ENCODE results near the gene ZFAND2A.
"Not testable (repeated sequence)": the region's sequence is repeated elsewhere in the genome, so short reads cannot be mapped to it uniquely, and the experiment has no call there.

ZFAND2A gene

DNA sequence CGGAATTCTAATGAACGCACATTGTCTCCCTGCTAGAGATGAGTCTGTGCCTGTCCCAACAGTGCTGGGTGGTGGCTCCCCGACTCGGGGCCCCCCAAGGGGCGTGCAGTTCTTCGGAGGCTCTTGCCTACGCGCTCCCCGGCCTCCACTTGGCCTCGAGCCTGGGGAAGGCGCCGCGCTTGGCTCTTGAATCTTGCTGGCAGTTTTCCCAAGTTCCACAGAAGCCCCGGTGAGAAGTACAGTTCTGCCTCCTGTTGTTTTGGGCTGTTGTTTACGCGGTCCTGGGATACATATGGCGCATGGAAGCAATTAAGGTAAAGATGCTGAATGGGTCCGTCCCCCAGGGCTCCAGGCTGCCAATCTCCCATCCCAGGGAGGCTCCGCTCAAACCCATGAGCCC lies 40.0 kb upstream of the ZFAND2A start:
- TF ChIP-seq, protein P1, sequence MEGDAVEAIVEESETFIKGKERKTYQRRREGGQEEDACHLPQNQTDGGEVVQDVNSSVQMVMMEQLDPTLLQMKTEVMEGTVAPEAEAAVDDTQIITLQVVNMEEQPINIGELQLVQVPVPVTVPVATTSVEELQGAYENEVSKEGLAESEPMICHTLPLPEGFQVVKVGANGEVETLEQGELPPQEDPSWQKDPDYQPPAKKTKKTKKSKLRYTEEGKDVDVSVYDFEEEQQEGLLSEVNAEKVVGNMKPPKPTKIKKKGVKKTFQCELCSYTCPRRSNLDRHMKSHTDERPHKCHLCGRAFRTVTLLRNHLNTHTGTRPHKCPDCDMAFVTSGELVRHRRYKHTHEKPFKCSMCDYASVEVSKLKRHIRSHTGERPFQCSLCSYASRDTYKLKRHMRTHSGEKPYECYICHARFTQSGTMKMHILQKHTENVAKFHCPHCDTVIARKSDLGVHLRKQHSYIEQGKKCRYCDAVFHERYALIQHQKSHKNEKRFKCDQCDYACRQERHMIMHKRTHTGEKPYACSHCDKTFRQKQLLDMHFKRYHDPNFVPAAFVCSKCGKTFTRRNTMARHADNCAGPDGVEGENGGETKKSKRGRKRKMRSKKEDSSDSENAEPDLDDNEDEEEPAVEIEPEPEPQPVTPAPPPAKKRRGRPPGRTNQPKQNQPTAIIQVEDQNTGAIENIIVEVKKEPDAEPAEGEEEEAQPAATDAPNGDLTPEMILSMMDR (IDR thresholded peaks at IDR 0.05; ENCODE audit: low read depth, low read length): no peak
- DNase-seq: no peak
- no peaks in the 10 kb centered on the region for H3K27me3 ChIP-seq (ENCODE audit: insufficient read depth, low read depth, severe bottlenecking)

DNA sequence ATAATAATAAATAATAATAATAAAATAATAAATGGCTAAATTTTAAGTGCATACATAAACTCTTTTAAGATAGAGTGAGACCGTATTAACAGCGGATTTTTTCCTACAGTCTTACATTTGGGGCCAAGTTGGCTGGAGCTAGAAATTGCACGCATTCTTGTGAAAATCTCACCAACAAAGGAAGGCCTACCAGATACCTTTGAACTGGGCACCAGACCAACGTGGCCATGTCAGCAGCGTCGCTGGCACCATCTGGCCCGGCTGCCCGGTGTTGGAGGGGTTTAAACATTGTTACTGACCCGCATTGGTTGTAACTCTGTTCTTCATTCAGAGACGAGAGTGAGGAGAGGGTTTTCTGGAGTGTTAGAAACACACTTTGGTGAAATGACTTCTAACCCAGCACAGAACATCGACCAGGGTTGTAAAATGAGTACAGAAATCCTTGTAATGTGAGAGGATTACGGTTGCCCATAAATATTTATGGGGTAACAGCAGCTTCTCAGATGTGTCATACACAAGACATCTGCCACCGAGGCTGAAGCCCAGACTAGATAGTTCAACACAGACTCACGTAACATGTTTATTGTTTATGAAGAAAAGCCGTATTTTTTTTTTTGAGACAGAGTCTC lies 38.1 kb upstream of the ZFAND2A start:
- H3K36me3 ChIP-seq: no peaks in the 10 kb centered on the region
- H3K9me3 ChIP-seq (ENCODE audit: severe bottlenecking): no peaks in the 10 kb centered on the region
- no peak overlapping the region for H3K4me3 ChIP-seq (ENCODE audit: low read depth, low read length)
- H3K27ac ChIP-seq: no peak overlapping the region
- no peak for DNase-seq
- H3K27me3 ChIP-seq (ENCODE audit: insufficient read depth, low read depth, severe bottlenecking): no peaks in the 10 kb centered on the region
- TF ChIP-seq, protein P1 (IDR thresholded peaks at IDR 0.05; ENCODE audit: low read depth, low read length): no peak

More for the DNA sequence above, 40.0 kb upstream of the ZFAND2A start:
- no peak overlapping the region for H3K27ac ChIP-seq
- H3K4me3 ChIP-seq (ENCODE audit: low read depth, low read length): no peak overlapping the region
- no peaks in the 10 kb centered on the region for H3K9me3 ChIP-seq (ENCODE audit: severe bottlenecking)
- H3K36me3 ChIP-seq: no peaks in the 10 kb centered on the region

DNA sequence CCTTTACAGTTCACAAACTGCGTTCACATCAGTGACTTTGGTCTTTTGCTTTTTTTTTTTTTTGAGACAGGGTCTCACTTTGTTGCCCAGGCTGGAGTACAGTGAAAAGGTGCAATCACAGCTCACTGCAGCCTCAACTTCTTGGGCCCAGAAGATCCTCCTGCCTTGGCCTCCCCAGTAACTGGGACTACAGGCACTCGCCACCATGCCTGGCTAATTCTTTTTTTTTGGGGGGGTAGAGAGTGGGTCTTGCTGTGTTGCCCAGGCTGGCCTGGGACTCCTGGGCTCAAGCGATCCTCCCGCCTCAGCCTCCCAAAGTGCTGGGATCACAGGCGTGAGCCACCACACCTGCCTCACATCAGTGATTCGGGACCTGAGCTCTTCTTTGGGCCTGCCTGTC lies 37.0 kb upstream of the ZFAND2A start:
- H3K4me3 ChIP-seq (ENCODE audit: low read depth, low read length): no peak overlapping the region
- H3K36me3 ChIP-seq: no peaks in the 10 kb centered on the region
- H3K27ac ChIP-seq: no peak overlapping the region
- H3K9me3 ChIP-seq (ENCODE audit: severe bottlenecking): no peaks in the 10 kb centered on the region
- TF ChIP-seq, protein P1 (IDR thresholded peaks at IDR 0.05; ENCODE audit: low read depth, low read length): no peak
- H3K27me3 ChIP-seq (ENCODE audit: insufficient read depth, low read depth, severe bottlenecking): no peaks in the 10 kb centered on the region
- DNase-seq: no peak

DNA sequence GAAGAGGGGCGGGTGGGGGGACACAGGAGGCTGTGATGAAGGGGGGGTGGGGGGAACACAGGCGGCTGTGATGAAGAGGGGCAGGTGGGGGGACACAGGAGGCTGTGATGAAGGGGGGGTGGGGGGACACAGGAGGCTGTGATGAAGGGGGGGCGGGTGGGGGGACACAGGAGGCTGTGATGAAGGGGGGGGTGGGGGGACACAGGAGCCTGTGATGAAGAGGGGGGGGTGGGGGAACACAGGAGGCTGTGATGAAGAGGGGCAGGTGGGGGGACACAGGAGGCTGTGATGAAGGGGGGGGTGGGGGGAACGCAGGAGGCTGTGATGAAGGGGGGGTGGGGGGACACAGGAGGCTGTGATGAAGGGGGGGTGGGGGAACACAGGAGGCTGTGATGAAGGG lies 36.4 kb upstream of the ZFAND2A start:
- DNase-seq; H3K4me3 ChIP-seq (ENCODE audit: low read depth, low read length); H3K27ac ChIP-seq; H3K36me3 ChIP-seq; H3K9me3 ChIP-seq (ENCODE audit: severe bottlenecking); H3K27me3 ChIP-seq (ENCODE audit: insufficient read depth, low read depth, severe bottlenecking): not testable (repeated sequence)

DNA sequence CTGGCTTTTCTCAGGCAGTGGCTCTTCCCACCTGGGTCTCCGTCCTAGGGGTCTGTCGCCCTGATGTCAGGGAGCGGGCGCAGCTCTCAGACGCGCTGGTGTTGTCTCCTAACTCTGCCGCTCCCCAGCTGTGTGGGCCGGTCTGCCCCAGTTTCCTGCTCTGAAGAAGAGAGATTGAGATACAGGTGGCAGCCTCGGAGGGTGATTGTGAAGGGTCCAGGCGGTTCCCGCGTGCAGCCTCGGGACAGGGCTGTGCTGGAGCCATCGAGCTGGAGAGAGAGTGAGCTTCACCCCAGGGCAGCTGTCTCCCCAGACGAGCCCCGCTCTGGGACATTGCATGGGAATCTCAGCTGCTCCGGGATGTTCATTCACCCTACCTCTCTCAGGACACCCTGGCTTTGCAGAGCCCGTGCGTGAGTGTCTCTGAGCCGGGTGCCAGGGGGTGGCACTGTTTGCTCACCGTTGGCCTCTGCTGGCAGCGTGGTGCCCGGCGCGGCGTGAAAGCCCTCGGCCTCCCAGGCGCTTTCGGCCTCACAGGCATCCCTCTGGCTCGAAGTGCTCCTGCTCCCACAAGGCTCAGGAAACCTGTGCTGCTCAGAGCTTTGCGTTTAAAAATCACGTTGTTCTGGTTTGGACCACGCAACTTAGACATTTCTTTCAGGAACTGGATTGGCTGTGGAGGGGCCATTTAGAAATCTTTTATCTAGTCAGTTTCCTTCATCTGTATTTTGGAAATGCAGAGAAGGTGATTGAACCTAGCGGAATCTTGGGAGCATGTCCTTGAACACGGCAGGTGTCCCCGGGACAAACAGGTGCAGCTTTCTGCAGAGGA lies 33.8 kb upstream of the ZFAND2A start:
- Histone ChIP-seq H3K4me3 (ENCODE audit: low read depth, low read length) (no peak overlapping the region), H3K27me3 (ENCODE audit: insufficient read depth, low read depth, severe bottlenecking) (no peaks in the 10 kb centered on the region), H3K9me3 (ENCODE audit: severe bottlenecking) (no peaks in the 10 kb centered on the region), H3K27ac (no peak overlapping the region), H3K36me3 (no peaks in the 10 kb centered on the region)
- peak; percentile 73 for DNase-seq
- TF ChIP-seq, protein P1 (IDR thresholded peaks at IDR 0.05; ENCODE audit: low read depth, low read length): peak; percentile 85

DNA sequence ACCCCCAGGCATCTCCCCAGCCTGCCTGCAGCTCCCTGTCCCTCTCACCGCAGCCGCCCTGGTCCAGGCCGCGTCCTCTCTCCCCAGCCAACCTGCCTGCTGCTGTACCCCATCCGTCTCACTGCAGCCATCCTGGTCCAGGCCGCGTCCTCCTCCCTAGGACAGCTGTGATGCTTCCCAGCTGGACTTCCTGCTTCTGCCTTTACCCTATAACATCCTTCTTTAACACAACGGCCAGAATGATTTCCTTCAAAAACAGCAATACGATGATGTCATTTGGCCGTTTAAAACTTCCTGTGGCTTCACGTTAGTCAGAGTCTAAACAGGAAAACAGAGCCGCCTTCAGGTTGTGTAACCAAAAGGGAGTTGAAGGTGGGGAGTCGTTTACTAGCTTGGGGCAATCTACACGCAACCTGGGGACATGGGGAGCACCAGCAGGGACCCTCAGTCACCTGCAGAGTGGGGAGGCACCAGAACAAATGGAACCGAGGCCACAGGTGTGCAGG lies 32.2 kb upstream of the ZFAND2A start:
- no peak for DNase-seq
- Histone ChIP-seq H3K27ac (no peak overlapping the region), H3K4me3 (ENCODE audit: low read depth, low read length) (no peak overlapping the region), H3K27me3 (ENCODE audit: insufficient read depth, low read depth, severe bottlenecking) (no peaks in the 10 kb centered on the region), H3K9me3 (ENCODE audit: severe bottlenecking) (no peaks in the 10 kb centered on the region), H3K36me3 (no peaks in the 10 kb centered on the region)
- TF ChIP-seq, protein P1 (IDR thresholded peaks at IDR 0.05; ENCODE audit: low read depth, low read length): no peak

All from WERI-Rb-1 (cell line).